ENCODE measurements around the gene TRABD2B. TPM values are rescaled to one million over a fixed set of nuclear protein-coding genes. Genes with fewer than 3 reads are reported as not detected.

The TRABD2B gene
- total and polyA plus RNA-seq, 2 experiments from 2014 or later, result 1.6 to 2.0 TPM

DNA sequence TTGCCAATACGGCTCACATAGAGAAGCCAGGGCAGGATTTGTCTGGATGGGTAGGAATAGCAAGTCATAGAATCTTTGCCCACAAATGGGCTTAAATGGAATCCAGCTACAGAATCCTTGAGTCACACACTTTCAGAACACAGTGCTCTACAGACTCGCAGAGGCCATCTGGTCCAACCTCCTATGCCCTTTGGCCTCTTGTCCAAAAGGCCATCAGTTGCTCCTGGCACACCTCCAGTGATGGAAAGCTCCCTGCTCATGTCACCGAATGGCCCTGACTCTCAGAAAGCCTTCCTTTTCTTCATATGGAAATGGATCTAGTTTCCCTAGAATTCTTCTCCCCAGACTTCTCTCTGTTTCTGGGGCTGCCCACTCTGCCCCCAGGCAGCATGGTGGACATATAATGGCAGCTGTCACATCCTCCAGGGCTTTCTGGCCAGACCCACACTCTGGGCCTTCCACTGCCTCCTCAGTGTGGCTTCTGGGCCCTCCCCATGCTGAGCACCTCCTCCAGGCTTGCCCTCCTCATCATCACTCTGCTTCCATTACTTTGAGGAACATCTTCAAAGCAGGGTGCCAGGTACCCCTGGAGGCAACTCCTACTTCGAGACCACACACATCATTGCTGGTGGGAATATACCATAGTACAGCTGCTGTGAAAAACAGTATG, 33.6 kb upstream of the TRABD2B start:
- Histone ChIP-seq H3K4me1 (ENCODE audit: insufficient read depth) (peaks cover 15% of the 10 kb centered on the region), H3K36me3 (ENCODE audit: insufficient read depth) (no peaks in the 10 kb centered on the region), H2AFZ (no peak overlapping the region), H3K4me2 (no peak overlapping the region), H3K4me3 (no peak overlapping the region), H3F3A (replicated peaks; ENCODE audit: low read depth) (no peaks in the 10 kb centered on the region), H4K20me1 (replicated peaks; ENCODE audit: insufficient read depth) (no peaks in the 10 kb centered on the region), H3K27ac (ENCODE audit: low read depth) (no peak overlapping the region), H3K27me3 (ENCODE audit: insufficient read depth) (no peaks in the 10 kb centered on the region), H3K79me2 (replicated peaks; ENCODE audit: insufficient read depth) (no peaks in the 10 kb centered on the region), H3K9me2 (ENCODE audit: insufficient read depth) (peaks cover 4% of the 10 kb centered on the region; the same call in 1 of the 2 replicates)
- no peak overlapping the region for H3K4me3 Mint-ChIP-seq
- DNase-seq (ENCODE audit: low spot score) (no peak), ATAC-seq (no peak)
- no peaks in the 10 kb centered on the region for H3K9me3 Mint-ChIP-seq
- no peaks in the 10 kb centered on the region for H3K36me3 Mint-ChIP-seq (ENCODE audit: low read depth)
- H3K27ac Mint-ChIP-seq, result no peak overlapping the region
- no peak for TF ChIP-seq POLR2AphosphoS5 (IDR thresholded peaks at IDR 0.05; ENCODE audit: low read depth)
- no peak for TF ChIP-seq ETS1 (IDR thresholded peaks at IDR 0.05)
- no peak for TF ChIP-seq EZH2phosphoT487 (IDR thresholded peaks at IDR 0.05; ENCODE audit: unreplicated experiment)
- TF ChIP-seq JUNB (IDR thresholded peaks at IDR 0.05; ENCODE audit: unreplicated experiment), result no peak
- no peak for TF ChIP-seq REST (IDR thresholded peaks at IDR 0.05; ENCODE audit: unreplicated experiment)
- no peak for TF ChIP-seq EZH2 (IDR thresholded peaks at IDR 0.05; ENCODE audit: low read depth, unreplicated experiment)
- TF ChIP-seq STAT1 (IDR thresholded peaks at IDR 0.05; ENCODE audit: unreplicated experiment), result no peak
- TF ChIP-seq ZNF331 (CRISPR knock-in tag; IDR thresholded peaks at IDR 0.05; ENCODE audit: low read depth), result no peak
- no peak for TF ChIP-seq NANOG (IDR thresholded peaks at IDR 0.05; ENCODE audit: borderline replicate concordance)
- TF ChIP-seq, protein P1, sequence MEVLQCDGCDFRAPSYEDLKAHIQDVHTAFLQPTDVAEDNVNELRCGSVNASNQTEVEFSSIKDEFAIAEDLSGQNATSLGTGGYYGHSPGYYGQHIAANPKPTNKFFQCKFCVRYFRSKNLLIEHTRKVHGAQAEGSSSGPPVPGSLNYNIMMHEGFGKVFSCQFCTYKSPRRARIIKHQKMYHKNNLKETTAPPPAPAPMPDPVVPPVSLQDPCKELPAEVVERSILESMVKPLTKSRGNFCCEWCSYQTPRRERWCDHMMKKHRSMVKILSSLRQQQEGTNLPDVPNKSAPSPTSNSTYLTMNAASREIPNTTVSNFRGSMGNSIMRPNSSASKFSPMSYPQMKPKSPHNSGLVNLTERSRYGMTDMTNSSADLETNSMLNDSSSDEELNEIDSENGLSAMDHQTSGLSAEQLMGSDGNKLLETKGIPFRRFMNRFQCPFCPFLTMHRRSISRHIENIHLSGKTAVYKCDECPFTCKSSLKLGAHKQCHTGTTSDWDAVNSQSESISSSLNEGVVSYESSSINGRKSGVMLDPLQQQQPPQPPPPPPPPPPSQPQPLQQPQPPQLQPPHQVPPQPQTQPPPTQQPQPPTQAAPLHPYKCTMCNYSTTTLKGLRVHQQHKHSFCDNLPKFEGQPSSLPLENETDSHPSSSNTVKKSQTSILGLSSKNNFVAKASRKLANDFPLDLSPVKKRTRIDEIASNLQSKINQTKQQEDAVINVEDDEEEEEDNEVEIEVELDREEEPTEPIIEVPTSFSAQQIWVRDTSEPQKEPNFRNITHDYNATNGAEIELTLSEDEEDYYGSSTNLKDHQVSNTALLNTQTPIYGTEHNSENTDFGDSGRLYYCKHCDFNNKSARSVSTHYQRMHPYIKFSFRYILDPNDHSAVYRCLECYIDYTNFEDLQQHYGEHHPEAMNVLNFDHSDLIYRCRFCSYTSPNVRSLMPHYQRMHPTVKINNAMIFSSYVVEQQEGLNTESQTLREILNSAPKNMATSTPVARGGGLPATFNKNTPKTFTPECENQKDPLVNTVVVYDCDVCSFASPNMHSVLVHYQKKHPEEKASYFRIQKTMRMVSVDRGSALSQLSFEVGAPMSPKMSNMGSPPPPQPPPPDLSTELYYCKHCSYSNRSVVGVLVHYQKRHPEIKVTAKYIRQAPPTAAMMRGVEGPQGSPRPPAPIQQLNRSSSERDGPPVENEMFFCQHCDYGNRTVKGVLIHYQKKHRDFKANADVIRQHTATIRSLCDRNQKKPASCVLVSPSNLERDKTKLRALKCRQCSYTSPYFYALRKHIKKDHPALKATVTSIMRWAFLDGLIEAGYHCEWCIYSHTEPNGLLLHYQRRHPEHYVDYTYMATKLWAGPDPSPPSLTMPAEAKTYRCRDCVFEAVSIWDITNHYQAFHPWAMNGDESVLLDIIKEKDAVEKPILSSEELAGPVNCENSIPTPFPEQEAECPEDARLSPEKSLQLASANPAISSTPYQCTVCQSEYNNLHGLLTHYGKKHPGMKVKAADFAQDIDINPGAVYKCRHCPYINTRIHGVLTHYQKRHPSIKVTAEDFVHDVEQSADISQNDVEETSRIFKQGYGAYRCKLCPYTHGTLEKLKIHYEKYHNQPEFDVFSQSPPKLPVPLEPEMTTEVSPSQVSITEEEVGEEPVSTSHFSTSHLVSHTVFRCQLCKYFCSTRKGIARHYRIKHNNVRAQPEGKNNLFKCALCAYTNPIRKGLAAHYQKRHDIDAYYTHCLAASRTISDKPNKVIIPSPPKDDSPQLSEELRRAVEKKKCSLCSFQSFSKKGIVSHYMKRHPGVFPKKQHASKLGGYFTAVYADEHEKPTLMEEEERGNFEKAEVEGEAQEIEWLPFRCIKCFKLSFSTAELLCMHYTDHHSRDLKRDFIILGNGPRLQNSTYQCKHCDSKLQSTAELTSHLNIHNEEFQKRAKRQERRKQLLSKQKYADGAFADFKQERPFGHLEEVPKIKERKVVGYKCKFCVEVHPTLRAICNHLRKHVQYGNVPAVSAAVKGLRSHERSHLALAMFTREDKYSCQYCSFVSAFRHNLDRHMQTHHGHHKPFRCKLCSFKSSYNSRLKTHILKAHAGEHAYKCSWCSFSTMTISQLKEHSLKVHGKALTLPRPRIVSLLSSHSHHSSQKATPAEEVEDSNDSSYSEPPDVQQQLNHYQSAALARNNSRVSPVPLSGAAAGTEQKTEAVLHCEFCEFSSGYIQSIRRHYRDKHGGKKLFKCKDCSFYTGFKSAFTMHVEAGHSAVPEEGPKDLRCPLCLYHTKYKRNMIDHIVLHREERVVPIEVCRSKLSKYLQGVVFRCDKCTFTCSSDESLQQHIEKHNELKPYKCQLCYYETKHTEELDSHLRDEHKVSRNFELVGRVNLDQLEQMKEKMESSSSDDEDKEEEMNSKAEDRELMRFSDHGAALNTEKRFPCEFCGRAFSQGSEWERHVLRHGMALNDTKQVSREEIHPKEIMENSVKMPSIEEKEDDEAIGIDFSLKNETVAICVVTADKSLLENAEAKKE (CRISPR knock-in tag; IDR thresholded peaks at IDR 0.05), result no peak
- TF ChIP-seq CREB1 (CRISPR knock-in tag; IDR thresholded peaks at IDR 0.05; ENCODE audit: low read depth), result no peak
- no peak for TF ChIP-seq CTCF (conservative IDR thresholded peaks at IDR 0.05; ENCODE audit: low read depth in 2 of 2)
- no peak for TF ChIP-seq ZNF114 (CRISPR knock-in tag; IDR thresholded peaks at IDR 0.05)
- peaks cover 36% of the 10 kb centered on the region for H3K4me1 Mint-ChIP-seq
- peaks cover 6% of the 10 kb centered on the region for H3K27me3 Mint-ChIP-seq (ENCODE audit: insufficient read depth, low read depth, poor library complexity)
